ENCODE results near the gene NTNG2.

NTNG2 gene

DNA sequence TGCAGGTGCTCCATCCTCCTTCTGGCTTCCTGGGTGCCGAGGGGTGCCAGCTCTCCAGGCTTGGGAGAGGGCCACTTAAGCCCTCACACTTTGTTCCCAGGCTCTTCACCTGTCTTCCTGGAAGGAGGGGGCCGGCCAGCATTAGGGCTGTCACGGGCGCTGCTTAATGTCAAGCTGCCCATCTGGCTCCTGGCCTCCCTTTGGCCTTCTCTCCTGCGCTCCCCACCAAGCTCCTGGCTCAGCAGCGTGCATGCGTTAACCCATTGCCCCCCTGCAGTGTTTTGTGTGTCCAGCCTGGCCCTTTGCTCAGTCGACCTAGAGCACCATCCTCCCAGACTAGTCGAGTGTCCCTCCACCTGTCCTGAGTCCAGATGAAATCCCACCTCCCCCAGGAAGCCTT lies 21.3 kb downstream of the NTNG2 start:
- Histone ChIP-seq H4K20me1 (ENCODE audit: low read depth, low read length) (no peaks in the 10 kb centered on the region), H2AFZ (ENCODE audit: low read depth, low read length, severe bottlenecking) (no peak overlapping the region), H3K36me3 (ENCODE audit: low read length) (no peaks in the 10 kb centered on the region), H3K79me2 (ENCODE audit: insufficient read depth, low read length) (no peaks in the 10 kb centered on the region), H3K9ac (ENCODE audit: low read length) (no peak overlapping the region), H3K9me2 (replicated peaks; ENCODE audit: insufficient read depth, low read length) (no peaks in the 10 kb centered on the region), H3F3A (ENCODE audit: insufficient read depth) (no peaks in the 10 kb centered on the region), H3K9me3 (ENCODE audit: insufficient read depth, low read length) (no peaks in the 10 kb centered on the region), H3K4me3 (ENCODE audit: insufficient read depth, low read length, poor library complexity, severe bottlenecking) (no peak overlapping the region), H3K4me2 (ENCODE audit: low read depth, low read length, poor library complexity, severe bottlenecking) (no peak overlapping the region), H3K27ac (ENCODE audit: low read depth, low read length) (no peak overlapping the region), H3K27me3 (ENCODE audit: low read length) (no peaks in the 10 kb centered on the region)
- TF ChIP-seq, protein P1, sequence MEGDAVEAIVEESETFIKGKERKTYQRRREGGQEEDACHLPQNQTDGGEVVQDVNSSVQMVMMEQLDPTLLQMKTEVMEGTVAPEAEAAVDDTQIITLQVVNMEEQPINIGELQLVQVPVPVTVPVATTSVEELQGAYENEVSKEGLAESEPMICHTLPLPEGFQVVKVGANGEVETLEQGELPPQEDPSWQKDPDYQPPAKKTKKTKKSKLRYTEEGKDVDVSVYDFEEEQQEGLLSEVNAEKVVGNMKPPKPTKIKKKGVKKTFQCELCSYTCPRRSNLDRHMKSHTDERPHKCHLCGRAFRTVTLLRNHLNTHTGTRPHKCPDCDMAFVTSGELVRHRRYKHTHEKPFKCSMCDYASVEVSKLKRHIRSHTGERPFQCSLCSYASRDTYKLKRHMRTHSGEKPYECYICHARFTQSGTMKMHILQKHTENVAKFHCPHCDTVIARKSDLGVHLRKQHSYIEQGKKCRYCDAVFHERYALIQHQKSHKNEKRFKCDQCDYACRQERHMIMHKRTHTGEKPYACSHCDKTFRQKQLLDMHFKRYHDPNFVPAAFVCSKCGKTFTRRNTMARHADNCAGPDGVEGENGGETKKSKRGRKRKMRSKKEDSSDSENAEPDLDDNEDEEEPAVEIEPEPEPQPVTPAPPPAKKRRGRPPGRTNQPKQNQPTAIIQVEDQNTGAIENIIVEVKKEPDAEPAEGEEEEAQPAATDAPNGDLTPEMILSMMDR (IDR thresholded peaks at IDR 0.05; ENCODE audit: insufficient read depth, low read length, poor library complexity, severe bottlenecking): no peak
- TF ChIP-seq EZH2phosphoT487 (conservative IDR thresholded peaks at IDR 0.05; ENCODE audit: low read length): no peak

DNA sequence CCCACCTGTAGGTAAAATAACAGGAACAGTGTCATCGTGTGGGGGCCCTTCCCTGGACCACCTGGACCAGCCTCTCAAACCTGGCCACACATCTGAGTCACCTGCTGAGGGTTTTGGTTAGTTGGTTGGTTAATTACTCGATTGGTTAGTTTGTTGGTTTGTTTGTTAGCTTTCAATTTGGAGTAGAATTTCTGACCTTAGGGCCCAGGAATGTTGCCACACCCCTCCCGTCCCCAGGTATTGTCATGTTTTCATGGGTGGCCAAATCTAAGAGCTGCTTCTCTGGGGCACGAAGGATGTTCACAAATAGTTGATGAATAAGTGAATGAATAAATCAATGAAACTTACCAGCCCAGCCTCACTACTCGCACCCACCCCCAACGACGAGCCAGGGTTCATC lies 21.9 kb downstream of the NTNG2 start:
- Histone ChIP-seq H3K79me2 (ENCODE audit: insufficient read depth, low read length) (no peaks in the 10 kb centered on the region), H3K27me3 (ENCODE audit: low read length) (no peaks in the 10 kb centered on the region), H4K20me1 (ENCODE audit: low read depth, low read length) (no peaks in the 10 kb centered on the region), H3K4me3 (ENCODE audit: insufficient read depth, low read length, poor library complexity, severe bottlenecking) (no peak overlapping the region), H3K9me2 (replicated peaks; ENCODE audit: insufficient read depth, low read length) (no peaks in the 10 kb centered on the region), H3F3A (ENCODE audit: insufficient read depth) (no peaks in the 10 kb centered on the region), H3K9ac (ENCODE audit: low read length) (no peak overlapping the region), H3K9me3 (ENCODE audit: insufficient read depth, low read length) (no peaks in the 10 kb centered on the region), H2AFZ (ENCODE audit: low read depth, low read length, severe bottlenecking) (no peak overlapping the region), H3K27ac (ENCODE audit: low read depth, low read length) (no peak overlapping the region), H3K36me3 (ENCODE audit: low read length) (no peaks in the 10 kb centered on the region), H3K4me2 (ENCODE audit: low read depth, low read length, poor library complexity, severe bottlenecking) (no peak overlapping the region)
- TF ChIP-seq, protein P1 (IDR thresholded peaks at IDR 0.05; ENCODE audit: insufficient read depth, low read length, poor library complexity, severe bottlenecking): no peak
- no peak for TF ChIP-seq EZH2phosphoT487 (conservative IDR thresholded peaks at IDR 0.05; ENCODE audit: low read length)

DNA sequence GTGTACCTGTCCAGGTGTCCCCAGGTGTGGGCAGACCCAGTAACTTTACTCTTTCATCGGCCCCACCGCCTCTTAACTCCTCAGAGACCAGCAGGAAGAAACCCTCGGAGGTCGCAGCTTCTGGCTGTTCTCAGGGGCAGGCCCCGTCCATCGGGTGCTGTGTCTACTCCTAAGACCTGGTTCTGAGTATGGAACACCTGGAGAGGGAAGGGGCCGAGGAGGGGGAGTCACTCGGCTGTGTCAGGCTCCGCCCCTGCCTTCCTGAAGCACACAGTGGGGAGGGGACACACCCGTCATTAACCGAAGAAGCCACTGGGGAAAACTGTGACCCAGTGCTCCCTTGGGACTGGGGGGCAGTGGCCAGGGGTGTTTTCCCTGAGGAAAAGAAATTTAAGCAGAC lies 22.3 kb downstream of the NTNG2 start:
- Histone ChIP-seq H3K9me3 (ENCODE audit: insufficient read depth, low read length) (no peaks in the 10 kb centered on the region), H2AFZ (ENCODE audit: low read depth, low read length, severe bottlenecking) (no peak overlapping the region), H3K4me2 (ENCODE audit: low read depth, low read length, poor library complexity, severe bottlenecking) (no peak overlapping the region), H3K9ac (ENCODE audit: low read length) (no peak overlapping the region), H3K36me3 (ENCODE audit: low read length) (no peaks in the 10 kb centered on the region), H3K4me3 (ENCODE audit: insufficient read depth, low read length, poor library complexity, severe bottlenecking) (no peak overlapping the region), H3K9me2 (replicated peaks; ENCODE audit: insufficient read depth, low read length) (no peaks in the 10 kb centered on the region), H3K27ac (ENCODE audit: low read depth, low read length) (no peak overlapping the region), H3F3A (ENCODE audit: insufficient read depth) (no peaks in the 10 kb centered on the region), H3K79me2 (ENCODE audit: insufficient read depth, low read length) (no peaks in the 10 kb centered on the region), H3K27me3 (ENCODE audit: low read length) (no peaks in the 10 kb centered on the region), H4K20me1 (ENCODE audit: low read depth, low read length) (no peaks in the 10 kb centered on the region)
- TF ChIP-seq EZH2phosphoT487 (conservative IDR thresholded peaks at IDR 0.05; ENCODE audit: low read length): no peak

DNA sequence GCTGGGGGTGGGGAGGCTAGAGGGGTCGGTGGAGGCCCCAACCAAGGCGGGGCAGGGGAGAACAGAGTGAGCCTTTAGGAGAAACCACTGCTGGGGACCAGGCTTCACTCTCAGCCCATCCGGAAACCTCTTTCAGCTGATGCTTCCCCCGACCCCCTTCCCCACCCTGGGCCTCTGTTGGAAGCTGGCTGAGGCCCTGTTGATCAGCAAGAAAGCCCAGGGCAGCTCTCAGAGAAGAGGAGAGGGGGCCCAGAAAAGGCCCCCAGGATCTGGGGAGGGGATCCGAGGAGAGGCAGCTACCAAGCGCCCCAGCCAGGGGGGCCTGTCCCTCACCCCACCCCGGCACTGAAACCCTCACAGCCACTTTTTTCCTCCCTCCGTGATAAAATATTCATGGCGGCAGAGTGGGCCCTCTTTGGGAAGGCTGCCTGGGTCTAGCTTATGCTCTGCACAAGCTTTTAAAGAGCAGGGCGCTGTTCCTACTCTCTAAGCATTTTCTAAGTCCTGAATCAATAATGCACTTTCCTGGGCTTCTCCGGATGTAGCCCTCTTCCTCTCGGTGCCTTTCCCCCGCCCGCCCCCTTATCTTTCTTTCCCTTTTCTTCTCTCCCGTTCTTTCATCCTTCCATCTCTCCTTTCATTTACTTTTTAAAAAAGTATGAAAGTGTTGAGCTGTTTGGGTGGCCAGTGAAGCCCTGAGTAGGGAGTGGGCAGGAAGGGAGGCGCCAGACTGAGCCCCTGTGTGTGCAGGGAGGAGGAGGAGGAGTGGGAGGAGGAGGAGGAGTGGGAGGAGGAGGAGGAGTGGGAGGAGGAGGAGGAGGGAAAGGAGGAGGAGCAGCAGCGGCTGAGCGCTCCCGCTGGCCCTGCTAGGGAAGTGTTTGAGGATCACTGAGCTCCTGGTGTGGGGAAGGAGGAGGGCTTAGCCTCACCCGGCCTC lies 23.5 kb downstream of the NTNG2 start:
- no peaks in the 10 kb centered on the region for H3F3A ChIP-seq (ENCODE audit: insufficient read depth)
- TF ChIP-seq EZH2phosphoT487 (conservative IDR thresholded peaks at IDR 0.05; ENCODE audit: low read length): no peak
- TF ChIP-seq, protein P1 (IDR thresholded peaks at IDR 0.05; ENCODE audit: insufficient read depth, low read length, poor library complexity, severe bottlenecking): no peak
- H2AFZ ChIP-seq (ENCODE audit: low read depth, low read length, severe bottlenecking): no peak overlapping the region
- no peaks in the 10 kb centered on the region for H3K27me3 ChIP-seq (ENCODE audit: low read length)
- H4K20me1 ChIP-seq (ENCODE audit: low read depth, low read length): no peaks in the 10 kb centered on the region
- H3K79me2 ChIP-seq (ENCODE audit: insufficient read depth, low read length): no peaks in the 10 kb centered on the region
- H3K9me2 ChIP-seq (replicated peaks; ENCODE audit: insufficient read depth, low read length): no peaks in the 10 kb centered on the region
- H3K9ac ChIP-seq (ENCODE audit: low read length): no peak overlapping the region
- H3K36me3 ChIP-seq (ENCODE audit: low read length): no peaks in the 10 kb centered on the region
- no peak overlapping the region for H3K4me3 ChIP-seq (ENCODE audit: insufficient read depth, low read length, poor library complexity, severe bottlenecking)
- H3K4me2 ChIP-seq (ENCODE audit: low read depth, low read length, poor library complexity, severe bottlenecking): no peak overlapping the region
- H3K27ac ChIP-seq (ENCODE audit: low read depth, low read length): no peak overlapping the region
- no peaks in the 10 kb centered on the region for H3K9me3 ChIP-seq (ENCODE audit: insufficient read depth, low read length)

All from SU-DHL-6 (cell line).